HFF-Myc (cell line): Measurements from ENCODE around the gene RPL18.

Source experiments
- DNase-seq: peaks from one replicate; pipeline ENCODE4 v3.0.0-alpha.2; 2011; ENCODE audit warnings: low read depth; ENCODE audit errors: extremely low read depth
- H3K4me3 ChIP-seq: replicated peaks from 2 replicates; pipeline ENCODE4 v1.5.1; 2011; ENCODE audit warnings: low read depth, mild to moderate bottlenecking, control low read depth, low read length
- CTCF ChIP-seq: IDR thresholded peaks from 2 replicates; pipeline ENCODE4 v1.5.1; 2012; ENCODE audit warnings: mild to moderate bottlenecking, low read depth, low read length, control low read depth; ENCODE audit errors: missing control alignments

Gene RPL18

GRCh38 chr19:48625891-48626327 is 6.9 kb upstream of the RPL18 start:
- DNase-seq: no peak
- no peak for TF ChIP-seq CTCF
- no peak overlapping the region for H3K4me3 ChIP-seq

GRCh38 chr19:48624791-48625723 is 6.1 kb upstream of the RPL18 start:
- DNase-seq: no peak
- TF ChIP-seq CTCF: no peak
- peak overlapping the region; percentile 71 for H3K4me3 ChIP-seq

GRCh38 chr19:48624067-48624594 is 5.2 kb upstream of the RPL18 start:
- TF ChIP-seq CTCF: no peak
- peak overlapping the region; percentile 71 for H3K4me3 ChIP-seq
- peak; percentile 84 for DNase-seq

- peak overlapping the region; percentile 71 for H3K4me3 ChIP-seq
- no peak for DNase-seq
- no peak for TF ChIP-seq CTCF
These were observed 4.6 kb upstream of the RPL18 start for GRCh38 chr19:48623556-48624066.

- DNase-seq: no peak
- no peak for TF ChIP-seq CTCF
- H3K4me3 ChIP-seq: peak overlapping the region; percentile 90
These were observed 961 bp upstream of the RPL18 start for GRCh38 chr19:48619692-48620585.

- no peak for DNase-seq
These were observed 581 bp downstream of the RPL18 start for GRCh38 chr19:48618278-48618915.

More at GRCh38 chr19:48618278-48618915, 581 bp downstream of the RPL18 start:
- TF ChIP-seq CTCF: no peak
- H3K4me3 ChIP-seq: peak overlapping the region; percentile 90
